HG03159 (cell line): ENCODE data around the gene DGKI.

Experiments
- ATAC-seq: cut with Tn5 transposase; IDR thresholded peaks from one replicate; pipeline ENCODE4 v1.9.1; 2021; ENCODE audit warnings: mild to moderate bottlenecking, moderate library complexity; ENCODE audit not compliant: unreplicated experiment

DGKI gene

DNA sequence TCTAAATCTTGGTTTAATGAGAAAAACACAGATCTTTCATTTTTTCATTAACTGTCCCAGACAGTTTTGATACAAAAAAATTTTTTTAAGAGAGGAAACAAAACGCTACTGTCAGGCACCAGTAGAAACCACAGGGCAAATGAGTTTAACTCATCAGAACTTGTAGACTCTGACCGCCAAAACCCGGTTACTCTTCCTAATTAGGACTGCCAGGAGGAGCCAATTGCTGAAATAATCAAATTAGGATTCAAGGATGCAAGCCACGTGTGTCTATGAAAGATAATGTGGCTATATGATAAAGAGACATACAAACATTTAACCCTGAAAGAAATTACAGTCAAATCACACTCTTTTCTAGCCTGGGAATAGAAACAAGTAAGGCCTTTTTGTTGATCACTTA is 154.4 kb downstream of the DGKI start:
- ATAC-seq = no peak

GRCh38 chr7:137691566-137691965 is 155.2 kb downstream of the DGKI start:
- no peak for ATAC-seq

GRCh38 chr7:137690635-137691034 is 156.1 kb downstream of the DGKI start:
- no peak for ATAC-seq

GRCh38 chr7:137689761-137690160 is 157.0 kb downstream of the DGKI start:
- ATAC-seq = no peak

- no peak for ATAC-seq
Measured at GRCh38 chr7:137687556-137688265, 159.1 kb downstream of the DGKI start.

DNA sequence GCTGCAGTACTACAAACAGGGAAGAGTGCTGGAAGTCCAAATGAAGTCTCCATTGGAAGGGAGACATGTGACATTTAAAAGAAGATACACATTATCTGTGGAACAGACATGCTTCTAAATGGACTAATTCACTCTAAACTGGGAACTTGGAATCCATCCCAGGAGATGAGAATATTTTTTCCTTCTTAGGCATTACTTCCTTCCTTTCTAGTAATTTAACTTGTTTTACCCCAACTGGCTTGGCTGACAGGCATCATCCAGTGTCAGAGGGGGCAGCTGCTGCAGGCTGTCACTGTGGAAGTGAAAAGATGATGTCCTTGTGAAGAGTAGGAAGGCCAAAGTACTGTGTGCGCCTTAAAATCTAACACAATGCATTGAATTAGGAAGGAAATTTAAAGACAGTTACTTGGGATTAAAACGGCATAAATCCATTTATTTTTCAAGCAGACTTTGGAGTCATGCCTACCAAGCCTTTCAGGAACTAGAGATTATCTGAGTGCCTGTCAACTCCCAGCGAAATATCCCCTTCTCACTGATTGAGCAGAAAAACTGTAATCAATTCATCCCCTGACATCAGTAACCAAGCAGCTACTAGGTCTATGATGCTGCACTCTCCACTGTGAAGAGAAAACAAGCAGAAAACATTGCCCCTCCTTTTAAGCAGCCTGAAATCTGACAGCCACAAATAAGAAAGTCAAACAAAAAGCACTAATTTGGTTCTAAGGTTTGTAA is 161.2 kb downstream of the DGKI start:
- ATAC-seq = no peak

- ATAC-seq = no peak
Measured at GRCh38 chr7:137684776-137685175, 162.0 kb downstream of the DGKI start.

- ATAC-seq = no peak
Measured at GRCh38 chr7:137684316-137684715, 162.5 kb downstream of the DGKI start.

DNA sequence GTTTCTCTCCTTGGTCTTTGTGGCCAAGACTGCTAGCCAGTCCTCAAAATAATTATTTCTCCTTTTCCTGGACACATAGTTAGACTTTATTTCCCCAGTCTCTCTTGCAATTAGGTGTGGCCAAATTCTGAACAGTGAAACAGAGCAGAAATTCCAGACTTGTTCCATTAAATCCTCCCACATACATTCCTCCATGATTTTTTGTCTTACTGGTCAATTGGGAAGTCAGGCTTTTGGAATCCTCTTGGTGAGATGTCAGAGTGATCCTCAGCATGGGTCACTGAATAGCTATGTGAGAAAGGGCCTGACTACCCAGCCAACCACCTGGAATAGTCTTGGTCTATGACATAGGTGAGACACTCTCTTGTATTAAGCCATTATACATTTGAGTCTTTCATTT is 164.2 kb downstream of the DGKI start:
- ATAC-seq = no peak

GRCh38 chr7:137681657-137682562 is 164.9 kb downstream of the DGKI start:
- no peak for ATAC-seq

DNA sequence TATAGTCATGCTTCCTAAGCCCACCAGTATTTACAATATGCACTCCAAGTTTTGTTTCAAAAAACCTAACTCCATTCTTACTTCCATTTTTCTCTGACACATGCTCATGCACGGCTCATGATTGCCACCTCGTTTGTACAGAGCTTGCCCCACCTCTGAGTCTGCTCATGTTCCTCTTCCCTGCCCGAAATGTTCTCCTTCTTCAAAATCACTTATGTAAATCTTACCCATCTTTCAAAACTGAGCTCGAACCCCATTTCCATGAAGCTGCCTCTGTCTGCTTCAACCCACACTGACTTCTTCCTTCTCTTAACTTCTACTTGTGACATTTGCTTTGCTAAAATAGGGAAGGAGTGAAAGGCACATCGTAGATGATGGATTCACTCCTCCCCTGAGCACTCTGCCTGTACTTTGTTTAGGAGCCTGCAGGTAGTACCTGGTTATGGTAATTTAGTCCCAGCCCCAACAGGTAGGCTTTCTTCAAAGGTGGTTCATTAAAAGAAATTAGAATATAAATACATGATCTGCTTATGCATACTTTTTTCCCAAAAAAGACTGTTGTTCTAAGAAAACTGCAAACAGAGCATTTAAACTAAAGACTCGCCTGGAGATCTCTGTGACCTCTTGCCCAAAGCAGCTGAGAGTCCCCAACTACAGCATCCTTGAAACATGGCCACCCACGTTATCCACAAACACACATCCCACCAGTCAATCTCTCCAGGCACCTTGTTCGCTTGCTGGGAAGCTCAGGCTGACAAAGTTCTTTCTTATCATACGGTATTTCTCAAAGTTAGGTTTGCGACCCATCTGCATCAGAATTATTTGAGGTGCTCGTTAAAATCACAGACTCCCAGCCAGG is 172.0 kb downstream of the DGKI start:
- no peak for ATAC-seq

DNA sequence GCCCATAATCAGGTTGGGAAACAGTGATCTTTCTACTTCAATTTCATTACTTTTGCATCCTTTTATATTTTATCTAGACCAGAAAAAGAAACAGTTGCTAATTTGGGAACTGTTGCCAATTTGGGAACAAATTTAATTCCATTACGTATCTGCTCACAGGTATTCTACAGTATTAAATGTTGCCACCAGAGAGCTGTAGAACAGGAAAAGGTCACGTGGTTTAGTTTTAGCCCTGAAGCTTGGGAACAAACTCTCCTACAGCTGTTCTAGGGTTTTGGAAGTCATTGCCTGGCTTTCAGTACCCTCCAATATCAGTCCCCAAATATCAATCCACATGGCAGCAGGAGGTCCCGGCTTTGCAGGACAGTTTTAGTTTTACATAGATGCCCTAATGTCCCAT is 172.7 kb downstream of the DGKI start:
- no peak for ATAC-seq

DNA sequence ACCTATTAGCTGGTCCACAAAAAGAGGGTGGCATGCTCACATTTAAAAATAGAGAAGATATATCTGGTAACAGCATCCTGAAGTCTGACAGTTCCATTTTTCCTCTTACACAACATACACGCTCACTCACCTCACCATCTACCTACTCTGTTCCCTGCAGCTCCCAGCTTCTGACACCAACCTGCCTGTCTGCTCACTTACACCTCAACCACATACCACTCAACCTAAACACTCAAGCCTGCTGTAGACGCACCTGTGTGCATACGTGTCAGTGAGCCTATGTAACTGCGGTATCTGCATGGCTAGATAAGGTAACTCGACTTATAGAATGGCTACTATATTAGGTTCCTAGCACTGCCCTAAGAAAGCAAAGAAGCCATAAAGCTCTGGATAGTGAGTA is 174.9 kb downstream of the DGKI start:
- ATAC-seq = no peak

GRCh38 chr7:137670222-137671064 is 176.3 kb downstream of the DGKI start:
- no peak for ATAC-seq

DNA sequence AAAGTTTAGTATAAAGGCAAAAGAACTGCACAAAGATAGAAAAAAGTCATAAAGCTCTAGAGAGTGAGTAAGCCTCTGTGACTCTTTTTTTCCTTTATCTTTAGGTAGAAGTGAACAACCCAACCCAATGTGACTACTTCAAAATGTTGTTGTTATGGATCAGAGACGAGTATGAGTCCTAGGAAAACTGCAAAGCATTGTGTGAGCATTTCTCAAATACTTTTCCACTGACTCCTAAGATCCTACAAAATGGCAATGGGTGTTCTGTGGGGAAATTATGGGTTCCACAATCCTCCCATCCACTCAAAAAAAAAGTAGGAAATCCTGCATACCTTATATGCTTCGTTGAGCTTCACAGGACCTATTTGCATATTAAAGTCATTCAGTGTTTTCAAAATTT is 177.1 kb downstream of the DGKI start:
- no peak for ATAC-seq

DNA sequence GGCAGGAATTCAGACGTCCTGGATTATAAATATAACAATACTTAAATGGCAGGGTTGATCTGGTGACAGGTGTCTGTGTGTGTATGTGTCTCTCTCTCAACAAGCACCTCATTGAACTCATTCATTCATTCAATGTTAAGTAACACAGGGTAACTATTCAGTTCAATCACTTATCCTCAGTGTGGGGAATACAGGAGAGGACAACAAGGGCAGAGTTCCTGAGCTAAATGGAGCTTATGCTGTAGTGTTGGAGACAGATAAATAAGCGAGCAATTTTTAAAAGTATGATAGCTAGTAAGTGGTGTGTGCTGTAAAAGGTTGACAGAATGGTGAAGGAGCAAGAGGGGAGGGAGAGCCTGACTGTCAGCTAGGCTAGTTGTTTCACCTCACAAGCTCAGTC is 178.4 kb downstream of the DGKI start:
- ATAC-seq = no peak

DNA sequence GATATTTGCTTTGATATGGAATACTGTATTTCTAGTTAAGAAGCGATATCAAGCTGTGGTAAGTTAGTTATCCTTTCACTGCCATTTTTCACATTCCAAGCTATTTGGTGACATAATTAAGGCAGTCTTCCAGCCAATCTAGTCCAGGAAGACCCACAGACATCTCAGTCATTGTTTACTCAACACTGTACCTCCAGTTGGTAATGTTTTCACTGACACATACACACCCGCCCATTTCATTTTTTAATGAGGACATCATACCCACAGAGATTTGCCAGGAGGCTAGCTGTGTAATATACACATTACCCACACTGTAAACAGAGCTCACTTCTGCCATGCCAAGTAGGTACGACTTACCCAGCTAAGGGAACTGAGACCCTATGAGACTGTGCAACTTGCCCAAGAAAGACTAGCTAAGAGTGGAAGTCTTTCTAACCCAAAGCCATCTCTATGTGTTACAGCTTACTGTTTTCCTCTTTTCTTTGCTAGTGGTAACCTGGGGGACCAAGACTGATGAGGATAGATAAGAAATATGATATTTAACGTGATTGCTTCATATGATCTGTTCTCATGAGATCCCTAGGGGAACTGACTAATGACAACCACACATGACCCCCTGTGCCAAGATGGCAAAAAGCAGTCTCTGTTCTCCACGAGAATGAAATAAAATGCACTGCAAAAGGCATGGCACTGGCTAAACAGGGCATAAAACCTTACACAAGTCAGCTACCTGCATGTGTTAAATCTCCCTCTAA is 179.0 kb downstream of the DGKI start:
- no peak for ATAC-seq

DNA sequence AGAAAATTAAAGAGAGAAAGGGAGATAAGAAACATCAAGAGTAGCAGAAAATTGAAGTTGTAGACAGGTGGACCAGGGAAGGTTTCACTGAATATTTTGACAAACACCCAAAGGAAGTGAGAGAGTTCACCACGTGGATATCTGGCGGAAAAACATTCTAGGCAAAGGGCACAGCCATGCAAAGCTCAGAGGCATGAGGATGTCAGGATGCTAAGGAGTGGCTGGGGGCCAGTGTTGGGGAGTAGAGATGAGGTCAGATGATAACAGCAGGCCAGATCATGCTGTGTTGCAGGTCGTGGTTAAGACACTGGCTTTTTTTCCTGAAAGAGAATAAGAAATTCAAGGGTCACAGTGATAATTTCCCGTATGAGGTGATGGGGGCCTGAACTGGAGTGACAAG is 181.9 kb downstream of the DGKI start:
- no peak for ATAC-seq

GRCh38 chr7:137661634-137662033 is 185.1 kb downstream of the DGKI start:
- no peak for ATAC-seq
